ENCODE data around the gene COX10. TPM values are rescaled to one million over a fixed set of nuclear protein-coding genes. Genes with fewer than 3 reads are reported as not detected.
"Not testable (repeated sequence)": the region's sequence is repeated elsewhere in the genome, so short reads cannot be mapped to it uniquely, and the experiment has no call there.

COX10 gene
- total RNA-seq, 1 donor from 2014 or later: 24.5 TPM

GRCh38 chr17:14225254-14225980 is 156.1 kb downstream of the COX10 start:
- no peak for DNase-seq (ENCODE audit: extremely low spot score, unreplicated experiment)
- Mint-ChIP-seq H3K4me3 (no peak overlapping the region), H3K27ac (no peak overlapping the region), H3K9me3 (peaks cover 4% of the 10 kb centered on the region), H3K4me1 (ENCODE audit: unreplicated experiment) (peaks cover 15% of the 10 kb centered on the region), H3K27me3 (peaks cover 62% of the 10 kb centered on the region), H3K36me3 (peaks cover 4% of the 10 kb centered on the region)
- no peak for TF ChIP-seq CTCF (conservative IDR thresholded peaks at IDR 0.05)

- no peak overlapping the region for H3K4me3 Mint-ChIP-seq
- peaks cover 4% of the 10 kb centered on the region for H3K36me3 Mint-ChIP-seq
- TF ChIP-seq CTCF (conservative IDR thresholded peaks at IDR 0.05): no peak
- peaks cover 55% of the 10 kb centered on the region for H3K27me3 Mint-ChIP-seq
- DNase-seq (ENCODE audit: extremely low spot score, unreplicated experiment): no peak
- H3K9me3 Mint-ChIP-seq: peaks cover 4% of the 10 kb centered on the region
- no peak overlapping the region for H3K27ac Mint-ChIP-seq
- peaks cover 15% of the 10 kb centered on the region for H3K4me1 Mint-ChIP-seq (ENCODE audit: unreplicated experiment)
Measured at GRCh38 chr17:14227052-14227451, 157.7 kb downstream of the COX10 start.

GRCh38 chr17:14228903-14229302 is 159.6 kb downstream of the COX10 start:
- no peak for DNase-seq (ENCODE audit: extremely low spot score, unreplicated experiment)
- no peak for TF ChIP-seq CTCF (conservative IDR thresholded peaks at IDR 0.05)
- Mint-ChIP-seq H3K27ac (no peak overlapping the region), H3K4me3 (no peak overlapping the region), H3K27me3 (peaks cover 48% of the 10 kb centered on the region), H3K9me3 (peaks cover 4% of the 10 kb centered on the region), H3K36me3 (peaks cover 4% of the 10 kb centered on the region), H3K4me1 (ENCODE audit: unreplicated experiment) (peaks cover 15% of the 10 kb centered on the region)

- not testable (repeated sequence) for H3K27ac Mint-ChIP-seq; H3K4me1 Mint-ChIP-seq (ENCODE audit: unreplicated experiment); H3K4me3 Mint-ChIP-seq; DNase-seq (ENCODE audit: extremely low spot score, unreplicated experiment); H3K36me3 Mint-ChIP-seq; H3K9me3 Mint-ChIP-seq
- H3K27me3 Mint-ChIP-seq: peaks cover 35% of the 10 kb centered on the region
Measured at GRCh38 chr17:14231187-14231586, 161.9 kb downstream of the COX10 start.

- H3K27me3 Mint-ChIP-seq; H3K36me3 Mint-ChIP-seq; H3K27ac Mint-ChIP-seq; H3K9me3 Mint-ChIP-seq; H3K4me1 Mint-ChIP-seq (ENCODE audit: unreplicated experiment); DNase-seq (ENCODE audit: extremely low spot score, unreplicated experiment); H3K4me3 Mint-ChIP-seq: not testable (repeated sequence)
Measured at GRCh38 chr17:14235047-14235446, 165.7 kb downstream of the COX10 start.

GRCh38 chr17:14236032-14236431 is 166.7 kb downstream of the COX10 start:
- H3K27me3 Mint-ChIP-seq; H3K27ac Mint-ChIP-seq; DNase-seq (ENCODE audit: extremely low spot score, unreplicated experiment); H3K9me3 Mint-ChIP-seq; H3K4me3 Mint-ChIP-seq; H3K4me1 Mint-ChIP-seq (ENCODE audit: unreplicated experiment); H3K36me3 Mint-ChIP-seq: not testable (repeated sequence)

GRCh38 chr17:14236762-14237161 is 167.5 kb downstream of the COX10 start, which contains the start of gene CDRT15:
Gene CDRT15, minus strand, starts transcription at chr17:14236862. Its CDS starts 29 bp downstream, at chr17:14236833.
- DNase-seq (ENCODE audit: extremely low spot score, unreplicated experiment); H3K4me1 Mint-ChIP-seq (ENCODE audit: unreplicated experiment); H3K4me3 Mint-ChIP-seq; H3K36me3 Mint-ChIP-seq; H3K27ac Mint-ChIP-seq; H3K9me3 Mint-ChIP-seq; H3K27me3 Mint-ChIP-seq: not testable (repeated sequence)

GRCh38 chr17:14239271-14239670 is 170.0 kb downstream of the COX10 start:
- H3K27ac Mint-ChIP-seq; DNase-seq (ENCODE audit: extremely low spot score, unreplicated experiment); H3K4me1 Mint-ChIP-seq (ENCODE audit: unreplicated experiment); H3K27me3 Mint-ChIP-seq; H3K36me3 Mint-ChIP-seq; H3K9me3 Mint-ChIP-seq; H3K4me3 Mint-ChIP-seq: not testable (repeated sequence)

All from type B pancreatic cell (in vitro differentiated cells).